GM21390 (cell line): ENCODE measurements around the gene CSKMT.
A peak's percentile ranks its signal among the peaks of the same experiment; 100 is the strongest.
"Not testable (repeated sequence)": the region's sequence is repeated elsewhere in the genome, so short reads cannot be mapped to it uniquely, and the experiment has no call there.

Experiments used
- ATAC-seq: cut with Tn5 transposase; IDR thresholded peaks from one replicate; pipeline ENCODE4 v1.9.1; 2021; ENCODE audit not compliant: unreplicated experiment

CSKMT gene, protein sequence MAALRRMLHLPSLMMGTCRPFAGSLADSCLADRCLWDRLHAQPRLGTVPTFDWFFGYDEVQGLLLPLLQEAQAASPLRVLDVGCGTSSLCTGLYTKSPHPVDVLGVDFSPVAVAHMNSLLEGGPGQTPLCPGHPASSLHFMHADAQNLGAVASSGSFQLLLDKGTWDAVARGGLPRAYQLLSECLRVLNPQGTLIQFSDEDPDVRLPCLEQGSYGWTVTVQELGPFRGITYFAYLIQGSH

DNA sequence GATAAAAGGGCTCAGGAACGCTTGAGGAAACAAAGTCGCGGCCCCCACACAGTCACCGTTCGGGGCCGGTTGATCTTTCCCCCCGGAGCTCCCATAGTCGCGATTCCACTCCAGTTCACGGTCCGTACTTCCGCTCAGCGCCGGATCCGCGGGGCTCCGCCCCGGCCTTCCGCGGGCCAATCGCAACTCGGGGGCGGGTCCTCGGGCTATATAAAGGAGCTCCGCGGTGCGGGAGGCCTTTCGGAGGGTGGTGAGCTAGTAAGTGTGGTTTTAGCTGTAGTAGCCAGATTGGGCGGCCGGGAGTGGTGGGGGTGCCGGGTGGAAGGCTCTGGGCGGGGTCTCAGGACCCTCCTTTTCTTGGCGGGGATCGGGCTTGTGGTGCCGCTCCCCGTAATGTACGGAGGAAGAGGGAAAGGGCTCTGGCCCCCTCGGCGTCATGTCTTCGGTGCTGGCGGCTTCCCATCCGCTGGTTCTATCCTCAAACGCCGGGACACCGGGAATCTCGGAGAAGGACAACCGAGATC lies at the start of gene CSKMT, which contains the start of gene C11orf98:
TSS of gene CSKMT (plus strand) at position 238 of the 524 bp plus-strand sequence. CDS start 568 bp downstream, outside the sequence.
TSS of gene C11orf98 (minus strand) at position 136 of the 524 bp plus-strand sequence. CDS start at position 95, 41 bp downstream.
- peak; percentile 86 for ATAC-seq

DNA sequence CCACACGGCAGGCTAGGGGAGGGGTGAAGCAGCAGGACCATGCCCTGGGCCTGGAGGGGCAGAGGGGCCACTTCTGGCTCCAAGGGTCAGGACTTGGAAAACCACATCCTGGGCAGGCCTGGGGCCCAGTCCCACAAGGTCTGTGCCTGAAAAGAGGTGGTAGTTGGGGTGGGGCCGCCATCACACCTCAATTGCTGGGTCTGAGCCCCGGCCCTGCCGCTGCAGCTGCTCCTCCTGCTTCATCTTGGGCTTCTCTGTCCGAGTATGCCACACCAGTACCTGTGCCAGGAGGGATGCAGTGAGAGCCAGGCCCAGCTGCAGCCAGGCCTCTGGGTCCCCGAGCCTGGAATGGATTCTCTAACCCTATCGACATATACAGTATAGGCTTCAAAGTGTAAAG lies 49.6 kb upstream of the CSKMT start:
- ATAC-seq, result no peak

DNA sequence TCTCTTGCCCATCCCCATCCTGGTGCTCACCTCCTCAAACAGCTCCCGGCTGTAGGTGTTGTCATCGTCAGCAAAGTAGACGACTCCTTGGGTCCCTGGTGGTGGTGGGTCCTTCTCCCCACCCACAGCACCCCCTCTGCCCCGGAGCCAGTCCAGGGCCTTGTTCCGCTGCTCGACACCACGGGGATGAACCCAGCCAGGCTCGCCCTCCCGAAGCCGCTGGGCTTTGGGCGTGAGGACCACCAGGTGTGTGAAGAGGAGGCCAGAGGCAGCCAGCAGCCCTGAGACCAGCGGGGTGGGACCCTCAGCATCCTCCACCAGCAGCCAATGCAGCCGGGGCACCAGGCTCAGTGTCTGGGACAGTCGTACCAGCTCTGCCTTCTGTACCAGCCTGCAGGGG lies 48.2 kb upstream of the CSKMT start:
- not testable (repeated sequence) for ATAC-seq

DNA sequence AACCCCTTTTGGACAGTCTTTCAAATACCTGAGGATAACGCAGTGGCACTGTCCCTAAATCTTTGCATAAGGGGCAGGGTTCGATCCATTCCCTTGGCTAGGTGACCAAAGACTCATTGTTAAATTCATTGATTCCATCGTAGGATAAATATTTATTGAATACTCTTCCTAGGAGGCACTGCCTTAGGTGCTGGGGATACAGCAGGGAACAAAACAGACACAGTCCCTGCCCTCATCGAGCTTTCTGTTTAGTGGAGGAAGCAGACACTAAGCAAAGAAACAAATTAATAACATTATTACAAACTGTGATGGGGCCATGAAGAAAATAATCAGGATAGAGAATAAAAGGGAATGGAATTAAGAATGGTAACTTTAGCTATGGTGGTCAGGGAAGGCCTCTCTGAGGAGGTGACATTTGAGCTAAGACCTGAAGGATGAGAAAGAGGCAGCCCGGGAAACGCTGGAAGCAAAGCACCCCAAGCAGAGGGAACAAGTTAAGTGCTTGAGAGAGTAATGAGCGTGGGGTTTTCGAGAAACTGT lies 44.0 kb upstream of the CSKMT start:
- ATAC-seq, result no peak

DNA sequence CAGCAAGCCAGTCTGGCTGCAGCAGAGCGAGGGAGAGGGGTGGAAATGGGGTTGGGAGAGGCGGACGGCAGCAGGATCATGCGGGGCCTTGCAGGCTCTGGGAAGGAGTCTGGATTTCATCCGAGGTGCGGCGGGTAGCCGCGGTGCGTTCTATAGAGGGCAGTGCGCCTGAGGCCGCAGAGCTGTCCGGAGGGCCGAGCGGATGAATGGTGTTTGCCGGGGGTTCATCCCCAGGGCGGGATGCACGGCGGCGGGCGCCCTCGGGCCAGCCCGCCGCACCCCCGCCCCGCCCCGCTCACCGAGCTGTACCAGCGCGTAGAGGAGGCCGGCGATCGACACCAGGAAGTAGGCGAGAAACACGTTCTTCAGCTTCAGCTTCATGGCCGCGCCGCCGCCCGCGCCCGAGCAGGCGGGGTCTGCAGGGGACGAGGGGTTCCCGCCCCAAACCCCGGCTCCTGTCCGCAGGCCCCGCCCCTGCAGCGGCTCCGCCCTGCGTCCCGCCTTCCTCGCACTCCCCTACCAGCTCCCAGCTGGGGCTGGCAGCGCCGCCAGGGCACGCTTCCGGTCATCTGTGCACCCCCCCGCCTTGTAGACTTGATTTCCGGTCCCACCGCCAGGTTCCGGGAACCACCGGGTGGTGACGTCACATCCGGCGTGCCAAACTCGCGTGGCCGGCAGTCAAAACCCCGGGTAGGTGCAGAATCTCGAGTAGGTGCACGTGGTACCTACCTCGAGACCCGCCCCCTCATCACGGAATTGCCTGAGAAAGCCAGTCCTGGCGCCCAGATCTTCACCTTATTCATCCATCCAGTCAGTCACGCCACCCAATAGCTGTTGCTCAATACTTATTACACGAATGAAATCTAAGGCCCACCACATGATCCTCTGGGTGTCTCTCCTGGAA lies 43.3 kb upstream of the CSKMT start, which contains the start of gene B3GAT3:
TSS of gene B3GAT3 (minus strand) at position 420 of the 904 bp plus-strand sequence. CDS start at position 381, 39 bp downstream.
- ATAC-seq, result peak; percentile 91

DNA sequence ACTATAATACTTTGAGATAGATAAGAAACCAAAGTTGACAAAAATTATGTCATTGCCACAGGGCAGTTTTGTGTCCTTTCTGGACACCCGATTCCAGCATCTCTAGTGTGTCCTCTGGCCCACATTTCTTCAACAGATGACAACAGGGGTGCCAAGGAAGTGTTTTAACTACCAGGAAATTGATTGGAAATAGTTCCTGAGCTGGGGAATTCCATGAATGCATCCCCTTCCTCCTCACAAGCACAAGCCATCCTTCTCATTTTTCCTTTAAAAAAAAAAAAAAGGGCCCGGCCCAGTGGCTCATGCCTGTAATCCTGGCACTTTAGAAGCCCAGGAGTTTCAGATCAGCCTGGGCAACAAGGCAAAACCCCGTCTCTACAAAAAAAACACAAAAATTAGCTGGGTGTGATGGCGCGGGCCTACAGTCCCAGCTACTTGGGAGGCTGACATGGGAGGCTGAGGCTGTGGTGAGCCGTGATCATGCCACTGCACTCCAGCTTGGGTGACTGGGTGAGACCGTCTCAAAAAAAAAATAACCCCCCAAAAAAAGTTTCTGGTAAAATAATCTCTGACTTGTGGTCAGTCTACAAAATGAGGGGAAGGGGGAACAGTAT lies 42.5 kb upstream of the CSKMT start:
- ATAC-seq, result no peak

DNA sequence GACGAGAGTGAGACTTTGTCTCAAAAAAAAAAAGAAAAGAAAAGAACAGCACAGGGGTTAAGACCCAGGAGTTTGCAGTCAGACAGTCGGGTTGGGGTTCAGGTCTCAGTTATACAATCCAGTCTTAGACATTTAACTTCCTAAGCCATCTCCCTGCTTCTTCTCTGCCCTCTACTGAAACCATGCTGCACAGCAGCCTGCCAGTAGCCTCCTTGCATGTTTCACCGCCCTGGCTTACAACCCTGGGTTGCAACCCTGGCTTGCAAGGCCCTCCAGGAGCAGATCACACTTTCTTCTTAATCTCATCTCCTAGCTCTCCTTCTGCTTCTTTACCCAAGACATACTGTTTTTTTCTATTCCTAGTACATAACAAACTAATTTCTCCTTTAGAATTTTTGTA lies 37.4 kb upstream of the CSKMT start:
- ATAC-seq, result no peak

DNA sequence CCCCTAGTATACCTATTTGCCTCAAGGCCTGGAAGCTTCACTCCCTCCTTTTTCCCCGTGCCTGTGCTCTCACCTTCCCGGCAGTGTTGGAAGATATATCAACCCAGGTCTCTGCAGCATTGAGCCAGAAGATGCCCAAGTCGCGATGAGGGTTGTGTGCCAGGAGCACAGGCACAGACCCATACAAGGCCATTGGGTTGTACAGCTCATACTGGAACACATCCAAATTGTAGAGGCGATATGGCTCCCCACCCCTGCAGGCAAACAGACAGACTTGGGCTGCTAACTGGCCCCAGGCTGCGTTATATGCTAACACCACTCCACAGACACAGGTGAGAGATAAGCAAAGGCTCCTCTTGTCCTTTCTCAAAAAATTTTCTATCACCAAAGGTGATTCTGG lies 32.6 kb upstream of the CSKMT start:
- no peak for ATAC-seq

DNA sequence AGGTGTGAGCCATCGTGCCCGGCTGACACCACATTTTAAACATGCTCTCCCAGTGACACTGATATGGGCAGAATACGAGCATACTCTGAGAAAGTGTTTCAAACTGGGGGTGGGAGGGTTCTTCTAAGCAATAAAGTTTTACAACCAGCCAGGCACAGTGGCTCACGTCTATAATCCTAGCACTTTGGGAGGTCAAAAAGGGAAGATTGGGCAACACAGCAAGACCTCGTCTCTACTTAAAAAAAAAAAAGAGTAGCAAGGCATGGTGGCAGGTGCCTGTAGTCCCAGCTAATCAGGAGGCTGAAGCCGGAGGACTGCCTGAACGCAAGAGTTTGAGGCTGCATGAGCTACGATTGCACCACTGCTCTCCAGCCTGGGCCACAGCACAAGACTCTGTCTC lies 20.9 kb upstream of the CSKMT start:
- no peak for ATAC-seq

DNA sequence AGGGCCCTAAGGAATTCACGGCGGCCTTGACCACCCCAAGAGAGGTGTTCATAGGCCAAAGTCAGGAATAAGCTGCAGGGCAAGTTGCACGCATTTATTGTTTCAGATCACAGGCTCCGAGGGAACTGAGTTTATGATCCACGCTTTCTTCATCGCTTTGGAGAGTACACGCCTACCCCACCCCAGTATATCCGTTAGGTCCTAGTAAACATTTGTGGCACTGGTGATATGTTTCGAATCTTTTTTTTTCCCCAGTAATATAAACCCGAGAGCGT lies 19.5 kb upstream of the CSKMT start:
- no peak for ATAC-seq

DNA sequence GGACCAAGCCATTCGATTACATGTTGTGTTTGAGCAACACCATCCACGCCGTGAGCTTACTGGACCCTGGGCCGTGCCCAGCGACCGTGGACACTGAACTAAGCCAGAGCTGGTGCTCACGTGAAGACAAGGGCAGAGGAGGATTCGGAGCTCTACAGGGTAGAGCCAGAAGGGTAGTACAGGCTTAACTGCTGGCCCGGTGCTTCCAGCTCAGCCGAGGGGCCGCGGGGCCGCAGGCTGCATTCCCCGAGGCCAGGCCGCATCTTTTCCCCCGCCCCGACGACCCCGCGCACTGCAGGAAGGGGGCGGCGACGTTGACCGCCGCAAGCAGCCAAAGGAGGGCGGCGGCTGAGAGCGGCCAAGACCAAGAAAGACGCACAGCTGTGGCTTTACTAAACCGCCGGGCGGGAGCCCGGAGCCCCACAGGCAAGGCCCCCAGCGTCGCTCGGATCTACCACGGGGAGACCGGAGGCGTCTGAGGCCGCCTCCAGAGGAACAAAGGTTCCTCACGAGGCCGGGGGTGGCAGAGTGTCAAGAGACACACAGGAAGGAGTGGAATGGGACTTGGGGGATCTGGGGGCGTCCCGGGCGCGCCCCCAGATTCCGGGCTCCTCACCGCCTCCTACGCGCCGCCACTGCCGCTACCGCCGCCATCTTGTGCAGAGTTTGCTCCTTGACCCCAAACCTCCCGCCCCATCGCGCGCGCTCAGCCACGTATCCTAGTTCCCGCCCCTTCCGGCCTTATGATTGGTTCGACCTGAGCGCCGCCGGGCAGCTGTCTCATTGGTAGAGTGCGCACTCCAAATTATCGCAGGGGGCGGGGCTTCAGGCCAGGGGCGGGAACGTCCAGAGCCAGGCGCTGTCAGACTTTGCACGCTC lies 18.9 kb upstream of the CSKMT start, which contains the start of gene GANAB:
TSS of gene GANAB (minus strand) at position 668 of the 879 bp plus-strand sequence. CDS start at position 654, 14 bp downstream.
- ATAC-seq, result peak; percentile 88

DNA sequence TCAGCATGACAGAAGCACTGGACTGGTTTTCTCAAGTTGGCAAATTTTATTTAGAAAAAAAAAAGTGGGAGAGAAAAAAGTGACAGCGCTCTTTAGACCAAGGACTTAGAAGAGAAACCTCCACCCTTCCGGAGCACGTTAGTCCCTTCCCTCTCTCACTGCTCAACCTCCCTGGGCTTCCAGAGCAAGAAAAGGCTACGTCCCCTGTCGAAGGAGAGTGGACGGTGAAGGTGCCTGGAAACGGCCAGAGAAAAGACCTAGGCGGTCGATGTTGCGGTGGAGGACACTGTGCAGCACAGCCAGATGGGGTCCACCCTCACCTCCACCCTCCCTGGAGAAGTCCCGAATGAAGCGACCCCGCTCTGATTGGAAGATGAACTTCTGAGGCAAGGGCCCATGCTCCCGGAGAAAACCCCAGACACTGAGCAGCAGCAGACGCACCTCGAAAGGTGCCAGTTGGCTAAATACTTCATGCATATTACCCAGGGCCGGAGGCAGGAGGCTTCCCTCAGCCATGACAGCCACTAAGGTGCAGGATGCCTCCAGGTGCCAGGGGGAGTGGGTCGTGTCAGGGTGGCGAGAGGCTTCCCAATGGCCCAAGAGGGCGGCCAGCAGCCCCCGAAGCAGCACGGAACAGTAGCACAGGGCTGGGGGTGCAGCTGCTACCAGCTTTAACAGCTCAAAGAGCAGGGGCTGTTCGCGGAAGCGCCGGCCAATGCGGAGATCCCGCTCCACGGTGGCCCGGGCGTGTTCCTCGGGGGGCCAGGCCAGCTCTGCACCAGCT lies 18.1 kb upstream of the CSKMT start:
- ATAC-seq, result no peak

DNA sequence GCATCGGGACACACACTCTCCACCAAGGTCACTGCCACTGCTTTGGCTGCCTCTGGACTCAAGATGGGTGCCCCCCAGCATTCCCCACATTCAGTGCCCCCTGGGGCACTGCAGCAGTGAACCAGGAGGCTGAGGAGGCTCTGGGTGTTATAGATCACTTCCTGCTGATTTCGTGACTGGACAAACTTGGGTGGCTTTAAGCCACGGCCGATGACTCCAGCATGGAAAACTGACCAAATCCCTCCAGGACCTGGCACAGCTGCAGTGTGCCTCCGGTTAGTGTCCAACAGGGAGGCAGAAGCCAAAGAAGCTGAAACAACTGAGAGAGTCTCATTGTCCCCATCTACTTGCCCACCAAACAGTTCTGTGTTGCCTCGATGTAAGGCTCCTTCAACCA lies 17.5 kb upstream of the CSKMT start:
- no peak for ATAC-seq

DNA sequence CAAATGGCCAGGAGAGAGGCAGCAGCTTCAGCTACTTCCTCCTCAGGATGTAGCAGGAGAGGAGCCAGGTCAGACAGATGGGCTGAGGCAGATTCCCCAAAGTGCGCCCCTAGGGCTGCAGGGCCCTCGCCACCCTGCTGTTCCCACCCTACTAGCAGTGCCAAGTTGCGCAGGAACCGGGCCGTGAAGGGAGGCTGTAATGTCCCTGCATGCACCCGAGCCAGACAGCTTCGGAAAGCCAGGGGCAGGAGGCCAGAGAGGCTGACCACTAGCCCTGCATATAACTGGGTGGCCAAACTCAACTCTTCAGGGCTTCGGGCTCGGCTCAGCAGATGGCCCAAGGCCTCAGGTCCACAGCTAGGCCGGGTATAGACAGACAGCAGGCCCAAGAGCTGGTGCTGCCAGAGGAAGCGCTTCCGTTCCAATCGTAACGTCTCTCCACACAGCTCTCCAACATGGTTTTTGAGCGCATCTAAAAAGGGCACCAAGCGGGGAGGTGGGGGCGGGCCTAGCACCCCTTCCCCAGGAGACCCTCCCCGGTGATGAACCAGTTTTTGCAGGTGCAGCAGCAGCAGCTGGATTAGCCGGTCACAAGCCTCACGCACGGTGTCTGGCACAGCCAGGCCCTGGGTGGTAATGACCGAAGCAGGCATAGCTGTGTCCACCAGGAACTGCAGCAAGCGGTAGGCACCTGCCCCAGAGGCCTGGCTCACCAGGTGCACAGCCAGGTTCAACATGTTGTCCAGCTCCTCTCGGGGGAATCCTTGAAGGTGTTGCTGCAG lies 16.7 kb upstream of the CSKMT start:
- ATAC-seq, result no peak

DNA sequence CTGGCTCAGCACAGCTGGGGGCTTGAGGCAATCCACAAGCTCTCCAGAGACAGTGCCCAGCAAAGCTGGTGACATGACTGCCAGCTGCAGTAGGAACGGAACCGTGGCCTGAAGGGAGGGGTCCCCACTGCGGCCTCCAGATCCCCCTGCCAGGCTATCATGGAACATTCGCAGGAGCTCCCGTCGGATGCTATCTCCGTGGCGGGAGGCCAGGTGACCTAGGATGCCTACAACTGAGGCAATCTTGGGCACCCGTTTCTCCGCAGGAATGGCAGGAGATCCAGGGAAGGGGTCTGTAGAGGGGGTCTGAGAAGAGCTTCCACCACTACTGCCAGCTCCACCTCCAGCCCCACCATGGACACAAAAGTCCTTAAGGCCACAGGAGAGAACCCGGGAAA lies 16.1 kb upstream of the CSKMT start:
- ATAC-seq, result no peak

DNA sequence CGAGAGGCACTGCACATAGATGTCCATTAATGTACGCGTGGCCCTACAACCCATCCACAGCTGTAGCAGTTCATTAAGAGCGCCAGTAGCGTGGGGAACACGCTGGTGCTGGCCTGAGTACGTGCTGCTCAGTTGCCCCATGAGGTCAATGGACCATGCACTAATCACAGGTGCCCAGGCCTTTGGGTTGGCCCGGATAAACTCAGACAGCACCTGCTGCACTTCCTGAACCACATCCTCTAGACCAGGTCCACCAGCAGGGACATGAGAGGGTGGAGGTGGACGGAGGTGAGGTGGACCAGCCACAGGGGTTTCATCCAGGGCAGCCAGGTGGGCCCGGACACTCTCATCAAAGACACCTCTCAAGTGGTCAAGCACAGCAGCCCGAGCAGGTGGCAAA lies 15.6 kb upstream of the CSKMT start:
- no peak for ATAC-seq

DNA sequence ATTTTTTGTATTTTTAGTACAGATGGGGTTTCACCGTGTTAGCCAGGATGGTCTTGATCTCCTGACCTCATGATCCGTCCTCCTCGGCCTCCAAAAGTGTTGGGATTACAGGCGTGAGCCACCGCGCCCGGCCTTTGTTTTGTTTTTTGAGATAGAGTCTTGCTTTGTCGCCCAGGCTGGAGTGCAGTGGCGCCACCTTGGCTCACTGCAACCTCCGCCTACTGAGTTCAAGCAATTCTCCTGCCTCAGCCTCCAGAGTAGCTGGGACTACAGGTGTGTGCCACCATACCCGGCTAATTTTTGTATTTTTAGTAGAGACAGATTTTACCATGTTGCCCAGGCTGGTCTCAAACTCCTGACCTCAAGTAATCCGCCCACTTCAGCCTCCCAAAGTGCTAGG lies 14.8 kb upstream of the CSKMT start:
- ATAC-seq, result not testable (repeated sequence)

DNA sequence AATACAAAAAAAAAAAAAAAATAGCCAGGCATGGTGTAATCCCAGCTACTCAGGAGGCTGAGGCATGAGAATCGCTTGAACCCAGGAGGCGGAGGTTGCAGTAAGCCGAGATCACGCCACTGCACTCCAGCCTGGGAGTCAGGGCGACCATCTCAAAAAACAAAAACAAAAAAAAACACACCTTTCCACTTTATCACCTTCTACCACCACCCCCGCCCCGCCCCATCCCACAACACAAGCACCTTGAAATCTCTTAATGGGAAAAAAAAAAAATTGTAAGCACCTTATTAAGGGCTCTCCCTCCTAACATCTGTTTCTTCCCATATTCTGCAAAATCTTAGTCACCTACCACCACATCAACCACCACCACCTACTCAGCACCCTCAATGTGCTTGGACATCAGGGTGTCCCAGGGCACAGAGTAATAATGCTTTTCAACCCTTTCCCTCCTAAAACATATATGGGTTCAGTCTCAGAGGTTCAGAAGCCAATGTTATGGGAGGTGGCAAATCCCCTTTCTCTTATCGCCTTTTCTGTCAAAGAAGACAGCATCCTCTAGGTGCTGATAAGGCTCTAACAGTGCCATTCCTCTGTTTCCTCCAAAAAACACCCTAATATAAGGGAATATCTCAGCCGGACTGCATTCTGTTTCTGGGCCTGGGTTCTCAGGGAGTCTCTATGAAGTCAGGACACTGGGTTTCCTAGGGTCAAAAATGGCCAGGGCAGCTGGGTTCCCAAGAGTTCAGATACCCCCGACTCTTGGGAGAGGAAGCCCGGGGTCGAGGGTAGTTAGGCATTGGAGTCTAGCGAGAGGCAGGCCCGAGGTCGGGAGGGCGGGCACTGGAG lies 12.7 kb upstream of the CSKMT start:
- ATAC-seq, result peak; percentile 1
